Measurements from ENCODE around the gene TSPY2.
"Not testable (repeated sequence)": the region's sequence is repeated elsewhere in the genome, so short reads cannot be mapped to it uniquely, and the experiment has no call there.

TSPY2 gene, protein sequence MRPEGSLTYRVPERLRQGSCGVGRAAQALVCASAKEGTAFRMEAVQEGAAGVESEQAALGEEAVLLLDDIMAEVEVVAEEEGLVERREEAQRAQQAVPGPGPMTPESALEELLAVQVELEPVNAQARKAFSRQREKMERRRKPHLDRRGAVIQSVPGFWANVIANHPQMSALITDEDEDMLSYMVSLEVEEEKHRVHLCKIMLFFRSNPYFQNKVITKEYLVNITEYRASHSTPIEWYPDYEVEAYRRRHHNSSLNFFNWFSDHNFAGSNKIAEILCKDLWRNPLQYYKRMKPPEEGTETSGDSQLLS

DNA sequence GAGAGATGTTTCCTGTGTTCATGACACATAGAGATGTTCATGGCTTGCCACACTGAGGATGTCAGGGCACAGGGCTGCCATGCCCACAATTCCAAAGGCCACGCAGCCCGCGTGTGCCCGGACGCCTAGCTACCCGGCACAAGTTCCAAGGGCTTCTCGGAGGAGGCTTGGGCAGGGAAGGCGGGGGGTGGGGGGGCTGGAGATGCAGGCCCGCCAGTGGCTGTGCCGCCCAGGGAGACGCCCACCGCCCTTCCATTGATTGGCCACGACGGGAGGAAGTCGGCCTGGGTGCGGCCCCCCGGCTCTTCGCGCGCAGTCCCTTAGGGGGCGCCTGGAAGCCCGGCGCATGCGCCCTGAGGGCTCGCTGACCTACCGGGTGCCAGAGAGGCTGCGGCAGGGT, at the start of gene TSPY2:
Gene TSPY2, plus strand, starts transcription at position 301 of the 400 bp plus-strand sequence. Its CDS starts 46 bp downstream, at position 347.
- FAIRE-seq; DNase-seq (ENCODE audit: insufficient read length, low spot score): not testable (repeated sequence)

- DNase-seq (ENCODE audit: insufficient read length, low spot score); FAIRE-seq: not testable (repeated sequence)
These were observed 36.5 kb upstream of the TSPY2 start for GRCh38 chrY:6209565-6209964.

DNA sequence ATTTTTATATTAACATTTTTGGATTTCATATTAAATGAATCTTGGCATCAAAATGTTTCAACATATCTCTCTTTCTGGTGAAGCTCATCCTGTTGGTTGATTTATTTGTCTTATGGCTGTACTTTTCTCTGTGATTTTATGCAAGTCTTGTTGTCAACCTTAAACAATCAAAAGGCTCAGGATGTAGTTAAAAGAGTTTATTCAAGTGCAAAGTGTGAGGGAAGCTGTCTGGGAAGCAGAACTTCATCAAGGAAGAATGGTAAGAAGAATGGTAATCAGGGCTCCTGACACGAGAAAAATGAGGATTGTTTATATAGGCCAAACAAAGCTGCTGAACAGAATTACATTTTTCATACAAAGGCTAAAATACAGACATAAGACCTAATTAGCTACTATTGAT, 29.0 kb upstream of the TSPY2 start:
- FAIRE-seq = not testable (repeated sequence)

DNA sequence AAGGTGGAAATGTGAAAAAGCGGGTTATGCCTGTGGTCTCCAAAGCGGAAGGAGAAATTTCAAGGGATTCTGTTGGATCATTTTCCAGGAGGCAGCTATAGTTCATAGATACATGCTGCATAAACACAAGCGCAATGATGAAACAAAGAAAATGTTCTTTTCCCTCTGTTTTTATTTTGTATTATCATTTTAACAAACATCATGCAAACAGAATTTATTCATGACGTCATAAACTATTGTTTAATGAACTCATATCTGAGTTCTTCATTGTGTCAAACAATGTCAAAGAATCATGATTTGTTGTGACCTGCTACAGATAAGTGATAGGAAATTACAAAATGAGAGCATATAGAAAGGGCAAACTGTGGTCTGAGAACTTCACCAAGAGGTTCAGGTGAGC, 23.8 kb downstream of the TSPY2 start:
- FAIRE-seq = not testable (repeated sequence)

More for the DNA sequence above, 29.0 kb upstream of the TSPY2 start:
- DNase-seq (ENCODE audit: insufficient read length, low spot score) = not testable (repeated sequence)

More for the DNA sequence above, 23.8 kb downstream of the TSPY2 start:
- not testable (repeated sequence) for DNase-seq (ENCODE audit: insufficient read length, low spot score)
